HL-60 (cell line): ENCODE results near the gene SLC26A4.

Source experiments
- CTCF ChIP-seq: IDR thresholded peaks from one replicate; pipeline ENCODE4 v1.5.1; 2011; ENCODE audit warnings: low read length, control low read depth, inconsistent platforms; ENCODE audit not compliant: insufficient read depth
- REST ChIP-seq: IDR thresholded peaks from 2 replicates; pipeline ENCODE4 v1.6.1; 2012; ENCODE audit warnings: low read depth; ENCODE audit not compliant: insufficient replicate concordance
- SPI1 ChIP-seq: IDR thresholded peaks from 2 replicates; pipeline ENCODE4 v1.6.1; 2012; ENCODE audit warnings: low read depth, mild to moderate bottlenecking, borderline replicate concordance

GRCh38 chr7:107668296-107668695, 7.7 kb downstream of the SLC26A4 start:
- TF ChIP-seq CTCF (no peak), SPI1 (no peak), REST (no peak)
